ENCODE measurements around the gene MTFR1L.

DNA sequence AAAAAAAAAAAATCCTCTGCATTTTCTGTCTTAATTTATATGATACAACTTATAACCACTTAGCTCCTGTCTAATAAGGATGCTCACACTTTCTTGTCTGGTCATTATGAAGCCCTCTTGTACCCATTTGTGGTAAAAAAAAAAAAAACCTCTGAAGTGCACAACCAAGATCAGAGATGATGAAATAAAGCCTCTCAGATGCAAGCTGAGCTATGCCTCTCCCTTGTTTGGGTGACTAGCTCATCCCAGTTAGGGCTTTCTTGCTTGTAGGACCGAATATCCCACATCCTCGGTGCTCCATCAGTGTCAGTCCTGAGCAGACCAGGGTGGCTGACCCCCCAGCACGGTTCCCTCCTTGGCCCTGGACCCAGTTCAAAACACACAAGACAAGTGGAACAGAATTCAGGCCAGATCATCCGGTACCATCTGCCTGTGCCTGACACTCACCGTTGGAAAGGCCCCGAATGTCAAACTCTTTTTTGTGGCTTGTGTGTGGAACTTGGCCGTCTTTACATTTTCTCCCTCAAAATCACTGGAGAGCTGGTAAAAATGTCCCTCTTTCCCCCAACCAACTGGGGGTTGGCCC, 26.1 kb upstream of the MTFR1L start:
- TF ChIP-seq POLR2A (IDR thresholded peaks at IDR 0.05) = no peak
- TF ChIP-seq, protein P1, sequence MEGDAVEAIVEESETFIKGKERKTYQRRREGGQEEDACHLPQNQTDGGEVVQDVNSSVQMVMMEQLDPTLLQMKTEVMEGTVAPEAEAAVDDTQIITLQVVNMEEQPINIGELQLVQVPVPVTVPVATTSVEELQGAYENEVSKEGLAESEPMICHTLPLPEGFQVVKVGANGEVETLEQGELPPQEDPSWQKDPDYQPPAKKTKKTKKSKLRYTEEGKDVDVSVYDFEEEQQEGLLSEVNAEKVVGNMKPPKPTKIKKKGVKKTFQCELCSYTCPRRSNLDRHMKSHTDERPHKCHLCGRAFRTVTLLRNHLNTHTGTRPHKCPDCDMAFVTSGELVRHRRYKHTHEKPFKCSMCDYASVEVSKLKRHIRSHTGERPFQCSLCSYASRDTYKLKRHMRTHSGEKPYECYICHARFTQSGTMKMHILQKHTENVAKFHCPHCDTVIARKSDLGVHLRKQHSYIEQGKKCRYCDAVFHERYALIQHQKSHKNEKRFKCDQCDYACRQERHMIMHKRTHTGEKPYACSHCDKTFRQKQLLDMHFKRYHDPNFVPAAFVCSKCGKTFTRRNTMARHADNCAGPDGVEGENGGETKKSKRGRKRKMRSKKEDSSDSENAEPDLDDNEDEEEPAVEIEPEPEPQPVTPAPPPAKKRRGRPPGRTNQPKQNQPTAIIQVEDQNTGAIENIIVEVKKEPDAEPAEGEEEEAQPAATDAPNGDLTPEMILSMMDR (IDR thresholded peaks at IDR 0.05) = no peak
